ENCODE measurements around the gene ANKS1B. TPM values are rescaled to one million over a fixed set of nuclear protein-coding genes. Genes with fewer than 3 reads are reported as not detected.

The ANKS1B gene
- polyA plus RNA-seq, 1 experiment = 0.27 TPM

GRCh38 chr12:98828802-98829600 lies 1155.7 kb downstream of the ANKS1B start:
- DNase-seq (ENCODE audit: low read depth) = no peak
- no peak overlapping the region for H3K4me3 ChIP-seq (ENCODE audit: low read depth, low read length)
- TF ChIP-seq CTCF (IDR thresholded peaks at IDR 0.05; ENCODE audit: insufficient read depth, low read depth, low read length) = no peak
- ChIA-PET POLR2A (no interaction called here), CTCF (no interaction called here)
- H3K36me3 ChIP-seq (ENCODE audit: control insufficient read depth, insufficient read depth, low read length) = no peaks in the 10 kb centered on the region
- H3K27me3 ChIP-seq (ENCODE audit: control insufficient read depth, insufficient read depth, low read length) = no peaks in the 10 kb centered on the region

- no peak for TF ChIP-seq CTCF (IDR thresholded peaks at IDR 0.05; ENCODE audit: insufficient read depth, low read depth, low read length)
- no peak for DNase-seq (ENCODE audit: low read depth)
- Histone ChIP-seq H3K4me3 (ENCODE audit: low read depth, low read length) (no peak overlapping the region), H3K27me3 (ENCODE audit: control insufficient read depth, insufficient read depth, low read length) (no peaks in the 10 kb centered on the region), H3K36me3 (ENCODE audit: control insufficient read depth, insufficient read depth, low read length) (no peaks in the 10 kb centered on the region)
- ChIA-PET CTCF (no interaction called here), POLR2A (no interaction called here)
These were observed 1161.7 kb downstream of the ANKS1B start for GRCh38 chr12:98823012-98823411.

GRCh38 chr12:98821866-98822265 lies 1162.9 kb downstream of the ANKS1B start:
- ChIA-PET POLR2A (no interaction called here), CTCF (interaction anchor here (1.0 kb wide), 1 partner anchor 18 kb away, joined by 3 read pairs; no protein-coding TSS in a partner anchor)
- H3K27me3 ChIP-seq (ENCODE audit: control insufficient read depth, insufficient read depth, low read length) = no peaks in the 10 kb centered on the region
- no peaks in the 10 kb centered on the region for H3K36me3 ChIP-seq (ENCODE audit: control insufficient read depth, insufficient read depth, low read length)
- no peak for TF ChIP-seq CTCF (IDR thresholded peaks at IDR 0.05; ENCODE audit: insufficient read depth, low read depth, low read length)
- no peak overlapping the region for H3K4me3 ChIP-seq (ENCODE audit: low read depth, low read length)
- no peak for DNase-seq (ENCODE audit: low read depth)

- CTCF ChIA-PET = interaction anchor here (1.0 to 1.5 kb wide), 3 partner anchors 12 to 22 kb away, joined by 3 to 4 read pairs (median 3); no protein-coding TSS in a partner anchor
- Histone ChIP-seq H3K36me3 (ENCODE audit: control insufficient read depth, insufficient read depth, low read length) (no peaks in the 10 kb centered on the region), H3K4me3 (ENCODE audit: low read depth, low read length) (no peak overlapping the region), H3K27me3 (ENCODE audit: control insufficient read depth, insufficient read depth, low read length) (no peaks in the 10 kb centered on the region)
- DNase-seq (ENCODE audit: low read depth) = no peak
- no peak for TF ChIP-seq CTCF (IDR thresholded peaks at IDR 0.05; ENCODE audit: insufficient read depth, low read depth, low read length)
- POLR2A ChIA-PET = no interaction called here
These were observed 1163.5 kb downstream of the ANKS1B start for GRCh38 chr12:98821232-98821631.

GRCh38 chr12:98819821-98820404 lies 1164.8 kb downstream of the ANKS1B start:
- DNase-seq (ENCODE audit: low read depth) = no peak
- Histone ChIP-seq H3K27me3 (ENCODE audit: control insufficient read depth, insufficient read depth, low read length) (no peaks in the 10 kb centered on the region), H3K36me3 (ENCODE audit: control insufficient read depth, insufficient read depth, low read length) (no peaks in the 10 kb centered on the region), H3K4me3 (ENCODE audit: low read depth, low read length) (no peak overlapping the region)
- TF ChIP-seq CTCF (IDR thresholded peaks at IDR 0.05; ENCODE audit: insufficient read depth, low read depth, low read length) = no peak
- POLR2A ChIA-PET = no interaction called here
- CTCF ChIA-PET = interaction anchor here (1.3 to 1.5 kb wide), 2 partner anchors 11 to 21 kb away, joined by 3 to 4 read pairs; no protein-coding TSS in a partner anchor
